SK-N-SH (cell line): ENCODE measurements around the gene HGS. TPM values are rescaled to one million over a fixed set of nuclear protein-coding genes. Genes with fewer than 3 reads are reported as not detected.
A peak's percentile ranks its signal among the peaks of the same experiment; 100 is the strongest.

ENCODE experiments used
- CTCF ChIA-PET: fragments of 300-600, 350-600 bp; formaldehyde crosslinking; extraction: SDS; loops from one replicate; lab custom pipeline; 2021; lab: Yijun Ruan, JAX
- POLR2A ChIA-PET: fragments of 350-600 bp; sonication (Branson Sonifier 250); formaldehyde crosslinking; extraction: SDS; loops from one replicate; lab custom pipeline; 2020; ENCODE audit warnings: antibody characterized with exemption, inconsistent platforms; lab: Yijun Ruan, JAX
- DNase-seq: peaks from one replicate; pipeline ENCODE4 v3.0.0; 2012
- H2AFZ ChIP-seq: fragments of 200-600 bp; sonication (generic); 2 replicates; pipeline ENCODE4 v1.8.1; 2016; ENCODE audit warnings: antibody characterized with exemption, mild to moderate bottlenecking, low read depth
- H3F3A ChIP-seq: fragments of 200-600 bp; sonication (generic); replicated peaks from 2 replicates; pipeline ENCODE3; 2016; ENCODE audit warnings: antibody characterized with exemption, mild to moderate bottlenecking; ENCODE audit not compliant: insufficient read depth
- H3K27ac ChIP-seq, 2 experiments: fragments of 200-500 bp in 1 of 2; fragments of 200-600 bp in 1 of 2; sonication (Bioruptor generic) in 1 of 2; sonication (generic), shearing (Covaris generic) in 1 of 2; 2 replicates each; pipeline versions ENCODE4 v1.5.1 to v1.6.1; 2014 to 2016; ENCODE audit warnings: low read depth in 2 of 2, inconsistent platforms in 1 of 2, low read length in 1 of 2, mild to moderate bottlenecking in 1 of 2, mixed read lengths in 1 of 2
- H3K27me3 ChIP-seq: fragments of 200-600 bp; sonication (generic), shearing (Covaris generic); 2 replicates; pipeline ENCODE4 v1.6.1; 2016; ENCODE audit warnings: mixed run types; ENCODE audit not compliant: insufficient read depth
- H3K36me3 ChIP-seq, 2 experiments: fragments of 200-500 bp in 1 of 2; fragments of 200-600 bp in 1 of 2; sonication (Bioruptor generic) in 1 of 2; sonication (generic) in 1 of 2; replicated peaks in 1 of 2; 2 replicates each; pipeline versions ENCODE3 to v1.5.1; 2014 to 2016; ENCODE audit warnings: low read length in 1 of 2, mild to moderate bottlenecking in 1 of 2; ENCODE audit not compliant: insufficient read depth in 2 of 2, control insufficient read depth in 1 of 2
- H3K4me1 ChIP-seq, 2 experiments: fragments of 200-500 bp in 1 of 2; fragments of 200-600 bp in 1 of 2; sonication (Bioruptor generic) in 1 of 2; sonication (generic), shearing (Covaris generic) in 1 of 2; 2 replicates each; pipeline versions ENCODE4 v1.5.1 to v1.6.1; 2014 to 2016; ENCODE audit warnings: low read depth in 1 of 2, low read length in 1 of 2, mixed run types in 1 of 2; ENCODE audit not compliant: insufficient read depth in 2 of 2, control insufficient read depth in 1 of 2
- H3K4me2 ChIP-seq: fragments of 200-600 bp; sonication (generic), shearing (Covaris generic); 2 replicates; pipeline ENCODE4 v1.6.1; 2017; ENCODE audit warnings: mixed run types
- H3K4me3 ChIP-seq, 2 experiments: fragments of 200-500 bp in 1 of 2; fragments of 200-600 bp in 1 of 2; sonication (Bioruptor generic) in 1 of 2; sonication (generic), shearing (Covaris generic) in 1 of 2; 2 replicates each; pipeline versions ENCODE4 v1.5.1 to v1.8.1; 2014 to 2016; ENCODE audit warnings: low read depth in 2 of 2, inconsistent platforms in 1 of 2, low read length in 1 of 2, mild to moderate bottlenecking in 1 of 2, mixed read lengths in 1 of 2, moderate library complexity in 1 of 2
- H3K79me2 ChIP-seq: fragments of 200-600 bp; sonication (generic); 2 replicates; pipeline ENCODE4 v1.8.1; 2017; ENCODE audit warnings: mild to moderate bottlenecking; ENCODE audit not compliant: insufficient read depth
- H3K9ac ChIP-seq: fragments of 200-600 bp; sonication (generic); 2 replicates; pipeline ENCODE4 v1.6.1; 2017; ENCODE audit warnings: mixed run types
- H3K9me2 ChIP-seq: fragments of 200-600 bp; sonication (generic); 2 replicates; pipeline ENCODE4 v1.6.1; 2017; ENCODE audit warnings: mixed run types
- H3K9me3 ChIP-seq: fragments of 200-600 bp; sonication (generic); 2 replicates; pipeline ENCODE4 v1.6.1; 2017; ENCODE audit warnings: mixed run types, mild to moderate bottlenecking, moderate library complexity
- H4K20me1 ChIP-seq: fragments of 200-600 bp; sonication (generic); 2 replicates; pipeline ENCODE4 v1.6.1; 2017; ENCODE audit warnings: mild to moderate bottlenecking, mixed run types; ENCODE audit not compliant: insufficient read depth
- CHD2 ChIP-seq: fragments of 150-350 bp; IDR thresholded peaks from 2 replicates; pipeline ENCODE4 v1.6.1; 2018; ENCODE audit warnings: low read length; ENCODE audit not compliant: partially characterized antibody
- EZH2phosphoT487 ChIP-seq: fragments of 200-600 bp; sonication (generic); IDR thresholded peaks from 2 replicates; pipeline ENCODE4 v1.6.1; 2017; ENCODE audit warnings: low read depth, mixed run types, mild to moderate bottlenecking, antibody characterized with exemption, moderate library complexity, borderline replicate concordance
- GABPA ChIP-seq: IDR thresholded peaks from 2 replicates; pipeline ENCODE4 v1.4.0; 2012; ENCODE audit warnings: low read depth, mild to moderate bottlenecking
- JUND ChIP-seq: IDR thresholded peaks from 2 replicates; pipeline ENCODE4 v1.4.0; 2012
- MEF2A ChIP-seq: IDR thresholded peaks from 2 replicates; pipeline ENCODE4 v1.4.0; 2012; ENCODE audit warnings: low read depth, borderline replicate concordance
- MXI1 ChIP-seq: IDR thresholded peaks from 2 replicates; pipeline ENCODE4 v1.6.1; 2012; ENCODE audit warnings: mild to moderate bottlenecking, low read depth, low read length, improper control_type of control experiment
- NFIC ChIP-seq: IDR thresholded peaks from 2 replicates; pipeline ENCODE4 v1.4.0; 2012; ENCODE audit warnings: borderline replicate concordance
- PBX3 ChIP-seq: IDR thresholded peaks from 2 replicates; pipeline ENCODE4; 2012
- REST ChIP-seq: IDR thresholded peaks from 2 replicates; pipeline ENCODE4 v1.6.1; 2012; ENCODE audit warnings: mild to moderate bottlenecking, low read depth, low read length, moderate library complexity
- WGBS: methylation state at CpG from one replicate; pipeline ENCODE4 v1.1.6; 2017; ENCODE audit warnings: low lambda C conversion rate; 5-methylcytosine and 5-hydroxymethylcytosine counted together
- polyA plus RNA-seq, 3 experiments: library from polyadenylated mRNA; depleted of rRNA; stranded (reverse); fragments of >200 nt; gene quantifications; 2 replicates each; pipeline ENCODE4 v1.2.3, GENCODE V29; 2012

Gene HGS
- polyA plus RNA-seq, 1 of the 3 experiments (the other 2 are of a cell fraction), result 192 TPM

GRCh38 chr17:81665205-81666091 is 18.4 kb upstream of the HGS start (continued):
- TF ChIP-seq REST, result no peak
- no peak for TF ChIP-seq JUND
- no peak for TF ChIP-seq GABPA
- no peak for TF ChIP-seq MEF2A
- TF ChIP-seq PBX3, result no peak

- no peaks in the 10 kb centered on the region for H3K9me2 ChIP-seq
- H4K20me1 ChIP-seq, result no peaks in the 10 kb centered on the region
- H3K27me3 ChIP-seq, result no peaks in the 10 kb centered on the region
- peaks cover 18 to 22% of the 10 kb centered on the region in 2 experiments; a peak in 3 of 4 replicates for H3K4me1 ChIP-seq
- WGBS, result 0% methylated on average over 16 of the region's 16 CpGs
- H2AFZ ChIP-seq, result peak overlapping the region; percentile 63
- H3K36me3 ChIP-seq, result peaks cover 23 to 34% of the 10 kb centered on the region in 2 experiments
- TF ChIP-seq MEF2A, result no peak
- TF ChIP-seq CHD2, result no peak
- TF ChIP-seq MXI1, result peak; percentile 7; the same call in 1 of the 2 replicates
- no peak for TF ChIP-seq NFIC
- TF ChIP-seq EZH2phosphoT487, result no peak
- peak overlapping the region; percentile 92 for H3K4me2 ChIP-seq
- H3K9ac ChIP-seq, result peak overlapping the region; percentile 96
- peaks cover 7% of the 10 kb centered on the region for H3F3A ChIP-seq
- CTCF ChIA-PET, result interaction anchor here (0.6 to 2.9 kb wide), 7 partner anchors 9 to 540 kb away, joined by 3 to 12 read pairs (median 3); partner anchors contain the start of genes ARL16, HGS and MRPL12
- peak overlapping the region; percentile 74 to 96 for H3K4me3 ChIP-seq
- H3K9me3 ChIP-seq, result no peaks in the 10 kb centered on the region
- peak overlapping the region; percentile 71 to 80 for H3K27ac ChIP-seq
- H3K79me2 ChIP-seq, result peaks cover 67% of the 10 kb centered on the region
- no peak for DNase-seq
- POLR2A ChIA-PET, result interaction anchor here (1.0 to 2.3 kb wide), 6 partner anchors 10 to 45 kb away, joined by 3 to 7 read pairs (median 5); partner anchors contain the start of genes ARL16, HGS, MRPL12 and NPLOC4
Measured at GRCh38 chr17:81666092-81666341, 17.8 kb upstream of the HGS start.
